ENCODE data around the gene LRRN3.

- TF ChIP-seq EZH2 (IDR thresholded peaks at IDR 0.05) (no peak), POLR2AphosphoS5 (IDR thresholded peaks at IDR 0.05; ENCODE audit: borderline replicate concordance, low read depth, low read length) (no peak), FOXP2 (optimal IDR thresholded peaks at IDR 0.05; ENCODE audit: control extremely low read depth, extremely low read length, insufficient read depth) (no peak)
Measured at GRCh38 chr7:111164442-111164841, 73.5 kb downstream of the LRRN3 start.
